ENCODE data around the gene TNFRSF18.

DNA sequence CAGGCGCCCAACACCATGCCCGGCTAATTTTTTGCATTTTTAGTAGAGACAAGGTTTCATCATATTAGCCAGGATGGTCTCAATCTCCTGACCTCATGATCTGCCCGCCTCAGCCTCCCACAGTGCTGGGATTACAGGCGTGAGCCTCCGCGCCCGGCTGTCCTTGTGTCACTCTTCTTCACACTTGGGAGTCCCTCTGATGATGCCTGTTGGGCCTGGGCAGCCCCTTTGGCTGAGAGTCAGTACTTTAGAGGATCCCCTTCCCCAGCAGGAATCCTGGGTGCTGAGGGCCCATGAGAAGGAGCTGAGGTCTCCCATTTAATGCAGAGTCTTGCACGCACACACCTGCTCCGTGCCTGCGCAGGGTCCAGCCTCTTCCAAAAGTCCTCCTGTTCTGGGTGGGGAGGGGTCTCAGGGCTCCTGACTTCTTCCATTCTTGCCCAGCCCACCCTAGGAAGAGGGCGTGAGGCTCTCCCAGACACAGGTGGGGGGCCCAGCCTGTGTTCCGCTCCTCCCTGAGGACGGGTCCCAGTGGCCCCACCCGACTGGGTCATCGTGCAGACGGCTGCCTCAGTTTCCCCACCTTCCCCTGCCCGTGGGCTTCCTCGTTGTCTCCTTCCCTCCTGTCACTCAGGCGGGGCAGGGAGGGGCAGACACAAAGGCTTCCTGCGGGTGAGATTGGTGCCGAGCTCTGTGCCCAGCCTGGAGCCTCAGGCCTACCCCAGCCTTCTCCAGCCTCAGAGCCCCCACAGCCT is 28.8 kb downstream of the TNFRSF18 start:
- TF ChIP-seq, protein P1, sequence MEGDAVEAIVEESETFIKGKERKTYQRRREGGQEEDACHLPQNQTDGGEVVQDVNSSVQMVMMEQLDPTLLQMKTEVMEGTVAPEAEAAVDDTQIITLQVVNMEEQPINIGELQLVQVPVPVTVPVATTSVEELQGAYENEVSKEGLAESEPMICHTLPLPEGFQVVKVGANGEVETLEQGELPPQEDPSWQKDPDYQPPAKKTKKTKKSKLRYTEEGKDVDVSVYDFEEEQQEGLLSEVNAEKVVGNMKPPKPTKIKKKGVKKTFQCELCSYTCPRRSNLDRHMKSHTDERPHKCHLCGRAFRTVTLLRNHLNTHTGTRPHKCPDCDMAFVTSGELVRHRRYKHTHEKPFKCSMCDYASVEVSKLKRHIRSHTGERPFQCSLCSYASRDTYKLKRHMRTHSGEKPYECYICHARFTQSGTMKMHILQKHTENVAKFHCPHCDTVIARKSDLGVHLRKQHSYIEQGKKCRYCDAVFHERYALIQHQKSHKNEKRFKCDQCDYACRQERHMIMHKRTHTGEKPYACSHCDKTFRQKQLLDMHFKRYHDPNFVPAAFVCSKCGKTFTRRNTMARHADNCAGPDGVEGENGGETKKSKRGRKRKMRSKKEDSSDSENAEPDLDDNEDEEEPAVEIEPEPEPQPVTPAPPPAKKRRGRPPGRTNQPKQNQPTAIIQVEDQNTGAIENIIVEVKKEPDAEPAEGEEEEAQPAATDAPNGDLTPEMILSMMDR (IDR thresholded peaks at IDR 0.05) = no peak
- TF ChIP-seq POLR2A (IDR thresholded peaks at IDR 0.05) = no peak

Measured in testis (tissue), 2 donors.